A172 (cell line): ENCODE measurements around the gene MAML3. TPM values are rescaled to one million over a fixed set of nuclear protein-coding genes. Genes with fewer than 3 reads are reported as not detected.

Experiments used
- DNase-seq: peaks from one replicate; pipeline ENCODE4 v3.0.0-alpha.2; 2015; ENCODE audit warnings: low spot score
- total RNA-seq: library from RNA; depleted of rRNA; stranded (reverse); fragments of >200 nt; shearing (Covaris generic); gene quantifications from 2 replicates; pipeline ENCODE4 v1.2.3, GENCODE V29; 2014

MAML3 gene
- total RNA-seq, 1 experiment from 2014 or later, result 0.07 TPM

GRCh38 chr4:140046016-140046415 is 108.0 kb downstream of the MAML3 start:
- DNase-seq, result no peak

- DNase-seq, result no peak
Observed at GRCh38 chr4:140044337-140044902, 109.6 kb downstream of the MAML3 start.

- no peak for DNase-seq
Observed at GRCh38 chr4:140042634-140043033, 111.3 kb downstream of the MAML3 start.

GRCh38 chr4:140038031-140038533 is 115.9 kb downstream of the MAML3 start:
- DNase-seq, result peak; percentile 40

GRCh38 chr4:140037353-140038030 is 116.5 kb downstream of the MAML3 start:
- DNase-seq, result peak; percentile 66

- DNase-seq, result no peak
Observed at GRCh38 chr4:140031706-140032105, 122.3 kb downstream of the MAML3 start.

GRCh38 chr4:140031061-140031460 is 122.9 kb downstream of the MAML3 start:
- no peak for DNase-seq

GRCh38 chr4:140028676-140029517 is 125.1 kb downstream of the MAML3 start:
- no peak for DNase-seq

GRCh38 chr4:140028101-140028500 is 125.9 kb downstream of the MAML3 start:
- DNase-seq, result no peak

- DNase-seq, result no peak
Observed at GRCh38 chr4:140027101-140027500, 126.9 kb downstream of the MAML3 start.

GRCh38 chr4:140025470-140025869 is 128.5 kb downstream of the MAML3 start:
- DNase-seq, result no peak

- no peak for DNase-seq
Observed at GRCh38 chr4:140020457-140021361, 133.3 kb downstream of the MAML3 start.

- DNase-seq, result no peak
Observed at GRCh38 chr4:140019619-140020347, 134.2 kb downstream of the MAML3 start.

- DNase-seq, result no peak
Observed at GRCh38 chr4:140018931-140019618, 134.9 kb downstream of the MAML3 start.

- no peak for DNase-seq
Observed at GRCh38 chr4:140014284-140014683, 139.7 kb downstream of the MAML3 start.

- peak; percentile 64 for DNase-seq
Observed at GRCh38 chr4:140012688-140013486, 141.1 kb downstream of the MAML3 start.

- no peak for DNase-seq
Observed at GRCh38 chr4:140005699-140006098, 148.3 kb downstream of the MAML3 start.

- no peak for DNase-seq
Observed at GRCh38 chr4:140004922-140005627, 148.9 kb downstream of the MAML3 start.

GRCh38 chr4:140004549-140004895 is 149.5 kb downstream of the MAML3 start:
- DNase-seq, result no peak
